GM21737 (cell line): ENCODE data around the gene TLDC2.

ENCODE experiments used
- ATAC-seq: cut with Tn5 transposase; IDR thresholded peaks from one replicate; pipeline ENCODE4 v1.9.1; 2021; ENCODE audit warnings: mild to moderate bottlenecking, moderate library complexity; ENCODE audit not compliant: unreplicated experiment

Gene TLDC2

DNA sequence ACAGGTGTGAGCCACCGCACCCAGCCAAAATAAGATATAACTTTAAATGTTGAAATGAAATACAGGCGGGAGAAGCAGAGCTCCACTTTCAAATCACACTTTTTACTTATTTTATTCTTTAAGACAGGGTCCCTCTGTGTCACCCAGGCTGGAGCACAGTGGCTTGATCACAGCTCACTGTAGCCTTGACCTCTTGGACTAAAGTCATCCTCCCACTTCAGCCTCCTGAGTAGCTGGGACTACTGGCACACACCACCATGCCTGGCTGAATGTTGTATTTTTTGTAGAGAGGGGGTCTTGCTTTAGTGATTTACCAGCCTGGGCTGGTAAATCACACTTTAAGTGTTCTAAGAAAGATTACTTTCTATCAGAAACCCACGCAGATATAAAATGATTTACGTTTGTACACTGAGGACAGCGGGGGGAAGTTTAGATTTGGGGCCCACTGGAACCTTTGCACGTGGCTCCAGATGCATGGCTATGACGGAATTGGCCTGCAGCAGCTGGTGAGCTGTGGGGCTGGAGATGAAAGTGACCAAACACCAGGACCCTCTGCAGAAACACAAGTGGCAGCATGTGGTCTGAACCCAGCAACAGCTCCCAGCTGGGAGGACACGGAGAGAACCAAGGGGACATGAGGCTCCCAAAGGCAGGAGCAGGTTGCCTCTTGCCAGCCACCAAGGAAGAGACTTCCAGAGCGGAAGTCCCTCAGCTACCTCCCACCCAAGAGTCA, 26.4 kb upstream of the TLDC2 start:
- no peak for ATAC-seq

GRCh38 chr20:36850759-36851158, 25.2 kb upstream of the TLDC2 start:
- ATAC-seq: no peak

DNA sequence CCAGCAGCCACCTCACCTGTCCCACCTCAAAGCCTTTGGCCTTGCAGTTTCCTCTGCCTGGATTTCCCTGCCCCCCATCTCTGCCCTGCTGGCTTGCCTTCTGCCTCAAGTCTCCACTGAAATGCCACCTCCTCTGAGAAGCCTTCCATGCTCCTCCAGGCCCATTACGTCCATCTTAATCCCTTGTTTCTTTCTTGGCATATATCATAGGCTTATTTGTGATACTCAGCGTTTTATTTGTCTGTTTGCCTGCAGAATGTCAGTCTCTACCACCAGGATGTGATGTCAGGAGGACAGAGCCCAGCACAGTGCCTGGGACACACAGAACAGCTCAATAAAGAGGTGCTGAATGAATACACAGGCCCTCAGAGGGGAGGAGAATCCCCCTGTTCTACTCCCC, 24.4 kb upstream of the TLDC2 start:
- no peak for ATAC-seq

DNA sequence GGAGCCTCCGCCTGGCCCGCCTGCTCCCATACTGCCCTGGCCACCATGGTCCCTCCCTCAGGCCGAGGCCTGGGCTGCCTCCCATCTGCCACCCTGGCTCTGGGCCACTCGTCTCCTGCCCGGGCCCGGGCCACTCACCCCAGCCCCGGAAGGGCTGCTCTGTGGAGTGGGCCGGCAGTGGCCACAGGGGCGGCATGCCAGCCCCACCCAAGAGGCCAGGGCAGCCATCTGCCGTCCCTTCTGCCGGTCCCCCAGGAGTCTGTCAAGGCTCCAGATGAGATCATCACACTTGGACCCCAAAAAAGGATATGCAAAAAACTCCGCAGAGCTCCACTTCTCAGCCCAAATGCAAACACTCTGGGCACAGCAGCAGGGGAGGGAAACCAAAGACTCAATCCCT, 23.8 kb upstream of the TLDC2 start:
- ATAC-seq: no peak

GRCh38 chr20:36854348-36855240, 21.3 kb upstream of the TLDC2 start:
- ATAC-seq: no peak

DNA sequence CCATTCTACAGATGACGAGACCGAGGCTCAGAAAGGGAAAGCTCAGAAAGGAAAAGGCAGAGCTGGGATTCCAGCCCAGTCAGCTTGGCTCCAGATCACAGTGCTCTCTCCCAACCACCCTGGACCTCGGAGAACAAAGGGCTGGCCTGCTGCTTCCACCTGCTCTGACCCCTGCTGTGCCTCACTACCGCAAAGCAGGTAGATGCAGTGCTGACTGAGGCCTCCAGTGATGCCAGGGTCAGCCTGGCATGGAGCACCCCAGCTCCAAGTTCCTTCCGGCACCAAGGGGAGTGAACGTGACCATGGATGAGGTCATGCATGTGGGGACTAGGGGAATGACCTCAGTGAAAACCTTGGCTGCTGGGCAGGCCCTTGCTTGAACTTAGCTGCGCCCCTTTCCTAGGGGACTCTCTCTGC, 20.7 kb upstream of the TLDC2 start:
- no peak for ATAC-seq

DNA sequence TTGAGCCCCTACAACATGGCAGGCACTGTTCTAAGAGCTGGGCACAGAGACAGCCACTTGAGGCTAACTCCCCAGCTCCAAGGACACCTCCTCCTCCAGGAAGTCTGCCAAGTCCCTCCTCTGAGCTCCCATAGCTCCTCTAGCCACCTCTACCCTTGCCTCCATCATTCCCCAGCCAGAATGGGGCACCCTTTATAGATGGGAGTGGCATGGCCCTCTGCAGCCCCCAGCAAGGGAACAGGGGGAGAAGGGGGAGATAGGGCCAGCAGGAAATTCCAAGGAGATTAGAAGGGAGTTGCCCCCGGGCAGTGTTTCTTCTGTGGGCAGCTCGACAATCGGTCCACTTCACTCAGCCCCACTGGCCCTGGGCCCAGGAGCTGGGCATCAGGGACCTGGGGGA, 19.7 kb upstream of the TLDC2 start:
- no peak for ATAC-seq

- no peak for ATAC-seq
Measured at GRCh38 chr20:36856691-36857635, 19.0 kb upstream of the TLDC2 start.

- ATAC-seq: no peak
Measured at GRCh38 chr20:36859282-36859555, 16.7 kb upstream of the TLDC2 start.

GRCh38 chr20:36859700-36860330, 16.1 kb upstream of the TLDC2 start:
- no peak for ATAC-seq

DNA sequence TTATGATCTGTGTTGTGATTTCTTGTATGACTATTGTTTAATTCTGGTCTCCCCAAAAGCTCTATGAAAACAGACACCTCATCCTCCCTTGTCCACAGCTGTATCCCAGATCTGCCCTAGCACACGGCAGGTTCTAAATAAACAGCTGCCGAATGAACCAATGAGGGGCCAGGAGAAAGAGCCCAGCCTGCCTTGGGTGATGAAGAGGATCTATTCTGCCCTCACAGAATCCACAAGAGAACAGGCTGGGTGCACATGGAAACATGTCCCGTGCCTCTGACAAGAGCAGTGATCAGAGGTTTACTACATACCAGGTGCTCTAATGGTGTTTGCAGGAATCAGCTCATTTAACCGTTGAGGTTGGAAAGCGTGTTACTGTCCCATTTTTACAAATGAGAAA, 15.6 kb upstream of the TLDC2 start:
- no peak for ATAC-seq

- ATAC-seq: no peak
Measured at GRCh38 chr20:36860811-36861624, 14.9 kb upstream of the TLDC2 start.

DNA sequence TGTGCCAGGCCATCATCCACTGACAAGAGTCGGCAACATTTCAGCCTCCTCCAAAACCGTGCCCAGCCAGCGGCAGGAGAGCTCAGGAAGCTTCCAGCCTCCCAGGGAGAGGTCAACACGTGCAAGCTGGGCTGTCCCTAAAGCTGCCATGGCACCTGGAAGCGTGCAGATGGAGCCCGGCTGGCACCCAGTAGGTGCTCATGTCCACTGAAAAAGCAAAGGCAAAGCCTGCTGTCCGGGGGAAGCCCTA, 14.4 kb upstream of the TLDC2 start:
- no peak for ATAC-seq

- ATAC-seq: no peak
Measured at GRCh38 chr20:36861875-36862801, 13.8 kb upstream of the TLDC2 start.

GRCh38 chr20:36862857-36863668, 12.9 kb upstream of the TLDC2 start:
- ATAC-seq: peak; percentile 6

DNA sequence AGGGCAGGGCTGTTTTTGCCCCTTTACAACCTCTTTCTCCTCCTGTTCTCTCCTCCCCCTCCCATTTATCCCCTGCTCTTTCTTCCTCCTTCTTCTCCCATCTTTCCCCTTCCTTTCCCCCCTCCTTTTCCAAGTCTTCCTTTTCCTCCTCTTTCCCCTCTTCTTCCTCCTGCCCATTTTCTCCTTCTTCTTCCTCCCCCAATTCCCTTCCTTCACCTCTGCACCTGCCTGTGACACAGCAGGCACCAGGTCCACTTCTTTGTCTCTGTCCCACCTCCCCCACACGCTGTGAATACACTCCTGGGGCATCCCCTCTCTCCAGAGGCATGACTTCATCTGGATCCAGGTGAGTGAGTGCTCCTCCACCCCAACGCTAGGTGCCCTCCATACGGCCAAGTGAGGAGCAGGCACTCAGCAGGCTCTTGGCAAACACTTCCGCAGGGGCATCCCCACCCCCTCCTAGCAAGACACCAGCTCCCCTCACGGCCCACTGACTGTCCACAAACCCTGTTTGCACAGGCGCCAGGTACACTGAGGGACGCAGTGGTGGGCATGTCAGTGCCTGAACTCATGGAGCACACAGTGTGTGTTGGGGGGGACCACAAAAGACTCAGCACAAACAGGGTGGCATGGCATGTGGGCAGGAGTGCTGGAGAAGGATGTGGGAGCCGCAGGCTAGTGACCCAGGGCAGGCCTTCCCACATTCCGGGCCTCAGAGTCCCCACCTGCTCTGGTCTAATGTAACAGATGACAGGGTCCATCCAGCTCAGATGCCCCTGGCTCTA, 10.7 kb upstream of the TLDC2 start:
- ATAC-seq: no peak

- no peak for ATAC-seq
Measured at GRCh38 chr20:36865861-36866149, 10.1 kb upstream of the TLDC2 start.

- no peak for ATAC-seq
Measured at GRCh38 chr20:36866164-36866563, 9.8 kb upstream of the TLDC2 start.
